Iris pigment epithelial cell (primary cell): Measurements from ENCODE around the gene TMEM191C.
"Not testable (repeated sequence)": the region's sequence is repeated elsewhere in the genome, so short reads cannot be mapped to it uniquely, and the experiment has no call there.

ENCODE experiments used
- DNase-seq: peaks from one replicate; pipeline ENCODE4 v3.0.0-alpha.2; 2011; ENCODE audit warnings: low read depth

Gene TMEM191C

DNA sequence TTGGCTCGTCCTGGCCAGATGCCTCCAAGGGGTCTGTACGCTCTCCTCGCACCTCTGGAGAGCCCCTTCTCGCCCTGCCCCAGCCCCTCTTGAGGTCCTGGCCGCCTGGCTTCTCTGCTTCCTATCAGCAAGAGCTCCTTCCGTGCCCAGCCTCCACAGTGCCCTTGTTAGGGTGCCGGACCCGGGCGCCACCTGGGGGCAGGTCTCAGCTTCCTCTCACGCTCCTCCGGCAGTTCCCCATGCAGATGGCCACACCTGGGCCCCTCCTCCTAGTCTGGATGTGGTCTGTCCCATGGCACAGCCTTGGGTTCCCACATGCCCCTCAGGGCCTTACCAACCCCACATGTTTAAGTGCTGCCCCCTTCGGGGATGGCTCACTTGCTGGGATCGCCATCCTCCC, 6.5 kb downstream of the TMEM191C start:
- not testable (repeated sequence) for DNase-seq

GRCh38 chr22:21484039-21484438, 16.9 kb downstream of the TMEM191C start:
- DNase-seq = not testable (repeated sequence)

GRCh38 chr22:21487723-21488122, 20.5 kb downstream of the TMEM191C start:
- not testable (repeated sequence) for DNase-seq

DNA sequence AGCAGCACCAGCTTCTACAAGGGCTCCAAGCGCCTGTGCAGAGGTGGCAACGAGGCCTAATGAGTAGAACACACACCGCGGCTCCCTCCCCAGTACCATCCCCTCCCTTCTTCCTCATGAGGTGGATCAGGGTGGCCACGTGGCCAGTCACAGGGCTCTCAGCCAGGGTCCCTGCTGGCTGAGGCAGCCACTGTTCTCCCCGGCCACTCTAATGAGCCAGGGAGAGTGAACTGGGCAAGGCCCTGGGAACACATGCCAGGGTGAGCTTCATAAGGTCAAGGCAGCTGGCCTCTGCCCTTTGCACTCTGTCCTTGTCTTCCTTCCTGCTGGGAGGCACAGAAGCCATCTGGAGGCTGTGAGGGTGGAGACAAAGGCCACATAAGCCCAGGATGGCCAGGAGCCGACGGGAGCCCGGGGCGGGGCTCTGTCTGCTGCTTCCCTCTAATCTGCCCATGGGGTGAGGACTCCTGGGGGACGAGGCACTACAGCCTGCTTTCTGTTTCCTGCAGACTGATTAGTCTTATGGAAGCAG, 22.0 kb downstream of the TMEM191C start:
- DNase-seq = not testable (repeated sequence)

GRCh38 chr22:21490556-21490955, 23.4 kb downstream of the TMEM191C start:
- not testable (repeated sequence) for DNase-seq

DNA sequence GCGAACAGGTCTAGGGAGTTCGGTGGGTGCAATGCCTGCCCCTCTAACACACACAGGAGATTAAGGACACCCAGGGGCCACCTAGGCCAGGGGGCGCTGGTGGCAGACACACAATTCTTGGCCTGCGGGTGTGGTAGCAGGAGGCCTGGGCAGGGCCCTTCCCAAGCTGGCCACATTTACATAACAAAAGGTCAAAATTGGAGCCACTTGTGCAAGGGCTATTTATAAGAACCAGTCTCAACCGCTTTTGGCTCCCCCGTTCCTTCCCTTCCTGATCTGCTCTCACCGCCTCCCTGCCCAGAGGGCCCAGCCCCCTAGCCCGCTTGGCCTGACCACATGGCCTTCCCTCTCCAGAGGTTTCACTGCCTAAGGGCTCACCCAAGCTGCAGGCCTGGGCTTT, 25.1 kb downstream of the TMEM191C start:
- DNase-seq = not testable (repeated sequence)

DNA sequence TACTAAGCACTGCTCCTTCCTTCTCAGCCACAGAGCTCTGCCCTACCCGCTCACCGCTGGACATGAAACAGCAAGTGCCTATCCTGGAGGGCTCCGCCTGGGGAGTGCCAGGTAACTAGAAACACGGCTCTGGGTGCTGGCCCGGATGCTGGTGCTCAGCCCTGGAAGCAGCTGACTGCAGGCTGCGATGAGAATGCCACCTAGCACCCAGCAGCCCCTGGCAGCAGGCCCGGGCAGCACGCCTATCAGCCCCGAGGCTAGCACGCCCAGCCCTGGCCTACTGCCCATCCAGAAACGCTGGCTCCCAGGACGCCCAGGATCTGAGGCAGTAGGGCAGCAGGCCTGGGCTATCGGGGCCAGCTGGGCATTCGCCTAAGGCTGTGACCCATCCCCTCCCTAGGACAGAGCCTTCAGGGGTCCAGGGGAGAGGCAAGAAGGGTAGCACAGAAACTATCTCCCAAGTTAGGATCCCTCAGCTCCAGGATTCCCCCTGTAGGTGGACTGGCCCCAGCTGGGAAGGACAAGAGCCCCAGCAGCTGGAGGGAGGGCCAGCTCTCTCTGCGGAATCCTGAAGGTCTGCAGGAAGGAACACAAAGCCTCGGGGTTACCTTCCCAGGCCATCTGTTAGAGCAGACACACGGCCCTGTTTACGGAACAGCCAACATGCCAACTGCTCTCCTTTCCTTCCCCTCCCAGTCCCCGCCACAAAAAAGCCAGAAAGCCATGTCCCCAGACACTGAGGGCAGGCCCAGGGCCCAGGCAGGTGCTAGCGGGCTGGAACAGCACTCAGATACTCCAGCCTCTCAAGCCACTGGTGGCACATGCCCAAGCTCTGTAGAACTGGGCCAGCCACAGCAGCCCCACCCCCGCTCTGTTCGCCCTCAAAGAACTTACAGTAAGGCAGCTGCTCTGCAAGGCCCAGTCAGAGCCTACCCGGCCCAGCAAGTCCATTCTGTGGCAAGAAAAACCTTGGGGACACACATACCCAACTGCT, 26.9 kb downstream of the TMEM191C start:
- not testable (repeated sequence) for DNase-seq

DNA sequence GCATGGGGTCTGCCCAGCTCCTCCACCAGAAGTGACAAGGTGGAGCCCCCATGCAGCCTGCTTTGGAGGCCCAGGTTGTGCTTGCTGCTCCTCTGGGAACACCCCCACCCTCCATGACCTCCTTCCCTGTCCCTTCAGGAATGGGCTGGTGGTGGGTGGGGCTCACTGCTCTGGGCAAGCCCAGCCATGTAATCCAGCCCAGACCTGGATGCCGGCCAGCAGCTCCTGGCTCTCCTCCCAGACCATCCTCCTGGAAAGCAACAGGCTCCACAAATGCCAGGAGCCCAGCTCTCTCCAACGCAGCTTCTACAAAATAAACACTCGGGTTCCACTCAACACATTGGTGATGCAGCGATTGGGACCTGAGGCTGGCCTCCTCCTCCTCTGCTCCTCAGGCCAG, 30.8 kb downstream of the TMEM191C start:
- not testable (repeated sequence) for DNase-seq

DNA sequence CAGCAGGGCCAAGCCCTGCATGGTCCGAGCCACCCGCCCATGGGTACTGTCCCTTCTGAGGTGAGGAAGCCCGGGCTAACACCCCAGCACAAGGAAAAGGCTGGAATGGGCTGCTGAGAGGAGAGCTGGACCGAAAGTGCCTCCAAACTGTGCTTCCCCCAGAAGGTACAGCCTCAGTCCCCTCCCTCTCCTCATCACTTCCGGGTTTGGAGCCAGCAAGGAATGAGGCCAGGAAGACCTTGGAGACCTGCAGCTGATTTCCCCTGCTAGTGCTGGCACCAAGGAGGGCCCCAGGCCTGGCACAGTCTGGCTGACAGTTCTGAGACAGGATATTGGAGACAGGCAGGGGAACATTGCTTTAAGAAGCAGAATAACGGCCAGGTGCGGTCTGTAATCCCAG, 31.3 kb downstream of the TMEM191C start:
- not testable (repeated sequence) for DNase-seq

DNA sequence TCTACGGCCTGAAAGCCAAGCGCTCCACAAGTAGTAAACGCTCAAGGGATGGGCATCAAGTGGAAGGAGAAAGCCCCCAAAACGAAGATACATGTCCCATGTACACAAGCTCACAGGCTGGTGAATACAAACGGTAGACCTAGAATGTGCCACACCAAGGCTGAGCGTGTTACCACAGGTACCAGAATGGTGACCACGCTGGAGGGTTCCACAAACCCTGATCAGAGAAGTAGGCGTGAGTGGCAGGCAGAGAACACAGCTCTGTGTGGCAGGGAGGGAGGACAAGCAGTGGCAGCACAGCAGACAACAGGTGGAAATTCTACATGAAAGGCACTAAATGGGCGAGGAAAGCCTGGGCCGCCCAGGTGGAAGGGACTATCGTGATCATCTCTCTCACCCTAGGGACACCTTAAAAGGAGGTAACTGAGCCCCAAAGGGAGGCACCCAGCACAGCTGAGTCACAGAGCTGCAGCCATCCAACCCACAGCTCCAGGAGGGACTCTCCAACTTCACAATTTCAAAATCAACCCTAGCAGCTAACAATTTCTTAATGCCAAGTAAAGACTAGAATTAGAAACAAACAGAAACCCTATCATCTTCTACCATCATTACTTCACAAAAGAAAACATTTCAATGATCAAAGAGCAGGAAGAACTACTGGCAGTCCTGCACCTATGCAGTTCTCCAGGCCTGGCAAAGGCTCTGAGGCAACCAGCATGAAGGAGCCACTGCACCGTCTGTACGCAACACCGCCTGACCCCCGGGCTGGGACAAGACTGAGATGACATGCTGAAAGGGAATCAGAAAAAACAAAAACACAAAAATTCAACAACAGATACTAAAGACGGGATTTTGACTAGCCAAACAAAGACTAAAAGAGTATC, 32.7 kb downstream of the TMEM191C start:
- not testable (repeated sequence) for DNase-seq

GRCh38 chr22:21510397-21510796, 43.2 kb downstream of the TMEM191C start:
- DNase-seq = not testable (repeated sequence)

DNA sequence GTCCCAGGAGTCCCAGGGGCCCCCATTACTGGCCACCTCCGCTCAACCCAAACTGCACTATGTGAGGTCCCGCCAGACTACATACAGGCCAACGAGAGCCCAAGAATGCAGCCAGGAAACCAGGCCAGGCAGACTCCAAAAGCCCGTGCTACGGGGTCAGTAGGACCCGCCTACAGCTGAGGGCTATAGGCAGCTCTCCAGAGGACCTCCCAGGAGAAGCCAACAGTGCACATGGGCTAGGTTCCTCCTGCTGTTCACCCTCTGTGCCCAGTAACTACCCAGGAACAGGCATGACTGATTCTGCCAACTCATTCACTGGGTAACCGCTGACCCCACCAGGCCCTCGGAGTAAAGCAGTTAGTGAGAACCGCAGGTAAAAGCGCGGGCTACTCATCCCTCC, 44.8 kb downstream of the TMEM191C start:
- DNase-seq = not testable (repeated sequence)

- not testable (repeated sequence) for DNase-seq
Observed at GRCh38 chr22:21514117-21514516, 46.9 kb downstream of the TMEM191C start.

- DNase-seq = not testable (repeated sequence)
Observed at GRCh38 chr22:21515234-21515633, 48.0 kb downstream of the TMEM191C start.

- not testable (repeated sequence) for DNase-seq
Observed at GRCh38 chr22:21516522-21516921, 49.3 kb downstream of the TMEM191C start.

DNA sequence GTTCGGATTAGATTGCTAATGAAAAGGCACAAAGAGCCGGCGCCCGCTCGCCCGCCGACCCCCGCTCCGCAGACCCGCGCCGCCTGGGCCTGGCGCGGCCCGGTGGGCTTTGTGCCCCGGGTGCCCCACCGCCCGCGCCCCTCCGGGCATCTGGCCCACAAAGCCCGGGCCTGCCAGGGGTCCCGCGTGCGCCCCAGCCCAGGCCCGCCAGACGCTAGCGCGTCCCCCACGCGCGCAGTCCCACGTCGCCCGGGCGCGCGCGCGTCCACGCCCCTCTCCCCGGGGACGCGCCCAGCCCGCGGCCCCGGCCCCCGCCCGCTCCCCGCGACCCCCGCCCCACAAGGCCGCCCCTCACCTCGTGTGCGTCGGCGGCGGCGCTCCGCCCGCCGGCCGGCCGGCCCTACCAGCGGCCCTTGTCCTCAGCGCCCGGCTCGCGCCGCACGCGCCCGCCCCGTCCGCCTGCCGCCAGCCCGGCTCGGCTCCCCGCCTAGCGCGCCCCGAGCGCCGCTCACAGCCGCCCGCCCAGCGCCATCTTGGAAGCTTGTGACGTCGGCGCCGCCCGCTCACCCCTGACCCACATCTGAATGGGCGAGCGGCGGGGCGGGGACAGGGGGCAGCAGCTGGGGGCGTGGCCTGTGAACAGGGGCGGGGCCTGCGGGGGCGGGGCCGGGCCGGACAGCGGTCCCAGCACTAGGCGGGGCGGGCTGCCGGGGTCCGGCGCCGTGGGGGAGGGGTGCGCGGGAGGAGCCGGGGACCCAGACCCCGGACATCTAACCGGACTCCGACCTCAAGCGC, 50.0 kb downstream of the TMEM191C start:
- not testable (repeated sequence) for DNase-seq
